Measurements from ENCODE around the gene RANBP3.

Gene RANBP3

GRCh38 chr19:5949792-5950305, 28.1 kb downstream of the RANBP3 start:
- FAIRE-seq, result no peak

- no peak for FAIRE-seq
These were observed 29.0 kb downstream of the RANBP3 start for GRCh38 chr19:5948752-5949564.

- peak; percentile 50 for FAIRE-seq
These were observed 30.5 kb downstream of the RANBP3 start for GRCh38 chr19:5947435-5947834.

- no peak for FAIRE-seq
These were observed 34.3 kb downstream of the RANBP3 start for GRCh38 chr19:5943623-5944022.

- FAIRE-seq, result no peak
These were observed 34.9 kb downstream of the RANBP3 start for GRCh38 chr19:5943045-5943444.

- no peak for FAIRE-seq
These were observed 36.3 kb downstream of the RANBP3 start for GRCh38 chr19:5941673-5942072.

GRCh38 chr19:5940260-5941208, 37.4 kb downstream of the RANBP3 start:
- no peak for FAIRE-seq

- no peak for FAIRE-seq
These were observed 40.4 kb downstream of the RANBP3 start for GRCh38 chr19:5937550-5937949.

GRCh38 chr19:5936292-5936592, 41.7 kb downstream of the RANBP3 start:
- FAIRE-seq, result no peak

GRCh38 chr19:5935473-5936291, 42.3 kb downstream of the RANBP3 start:
- FAIRE-seq, result no peak

GRCh38 chr19:5934774-5935472, 43.0 kb downstream of the RANBP3 start:
- FAIRE-seq, result peak; percentile 87

GRCh38 chr19:5934069-5934401, 43.9 kb downstream of the RANBP3 start:
- FAIRE-seq, result no peak

- no peak for FAIRE-seq
These were observed 44.4 kb downstream of the RANBP3 start for GRCh38 chr19:5933391-5934068.

GRCh38 chr19:5932609-5933262, 45.2 kb downstream of the RANBP3 start:
- no peak for FAIRE-seq

- FAIRE-seq, result no peak
These were observed 45.8 kb downstream of the RANBP3 start for GRCh38 chr19:5932146-5932545.

- no peak for FAIRE-seq
These were observed 46.7 kb downstream of the RANBP3 start for GRCh38 chr19:5931251-5931650.

GRCh38 chr19:5929625-5930024, 48.3 kb downstream of the RANBP3 start:
- FAIRE-seq, result no peak

- FAIRE-seq, result no peak
These were observed 48.8 kb downstream of the RANBP3 start for GRCh38 chr19:5929179-5929578.

GRCh38 chr19:5927441-5927821, 50.5 kb downstream of the RANBP3 start:
- FAIRE-seq, result no peak

GRCh38 chr19:5926641-5927440, 51.1 kb downstream of the RANBP3 start:
- FAIRE-seq, result peak; percentile 95
